ENCODE results near the gene FGD1.

FGD1 gene

DNA sequence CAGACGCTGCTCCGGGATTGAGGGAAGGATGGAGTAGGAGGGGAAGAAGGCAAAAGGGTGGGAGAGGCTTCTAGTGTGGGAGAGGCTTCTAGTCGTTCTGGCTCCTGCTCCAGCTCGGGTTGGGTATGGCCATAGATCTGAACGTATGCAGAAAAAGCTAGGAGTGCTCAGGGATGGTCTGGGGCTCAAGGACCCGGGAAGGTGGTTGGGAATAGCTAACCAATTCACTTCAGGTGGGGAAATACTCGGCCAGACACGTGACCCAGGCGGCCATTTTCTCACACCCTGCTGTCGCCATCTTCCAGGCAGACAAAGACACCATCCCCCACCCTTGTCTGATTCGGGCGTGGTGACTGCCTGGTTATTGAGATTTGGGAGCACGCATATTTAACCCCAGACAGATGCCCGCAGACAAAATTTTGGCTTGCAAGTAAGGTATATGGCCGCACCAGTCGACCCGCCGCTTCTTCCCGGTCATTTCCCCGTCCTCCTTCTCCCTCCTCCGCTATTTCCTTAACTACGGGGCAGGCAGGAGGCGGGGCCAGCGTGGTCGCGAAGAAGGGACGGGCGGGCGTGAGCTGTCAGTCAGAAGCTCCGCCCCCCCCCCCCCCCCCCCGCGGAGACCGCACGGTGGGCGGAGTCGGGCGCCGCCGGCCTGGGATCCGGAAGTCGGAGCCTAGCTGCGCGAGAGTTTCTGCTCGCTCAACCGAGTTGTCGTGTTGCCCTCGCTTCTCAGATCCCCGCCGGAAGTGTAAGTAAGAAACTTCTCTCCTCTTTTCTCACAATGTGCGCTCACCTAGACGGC lies 33.7 kb upstream of the FGD1 start, which contains the start of gene GNL3L:
TSS of gene GNL3L (plus strand) at position 668 of the 805 bp plus-strand sequence. CDS start 2,348 bp downstream, outside the sequence.
- Histone ChIP-seq H3K9ac (no peak within 1 kb of the TSS), H3K4me3 (ENCODE audit: low read depth, low read length) (peak within 1 kb of the TSS; percentile 82), H2AFZ (peak within 1 kb of the TSS; percentile 86), H3K79me2 (no peaks in the 10 kb centered on the region), H3K36me3 (ENCODE audit: control insufficient read depth, insufficient read depth, low read length) (no peaks in the 10 kb centered on the region), H3K27ac (peak within 1 kb of the TSS; percentile 93), H3K4me2 (ENCODE audit: low read length) (peak within 1 kb of the TSS; percentile 78), H3K27me3 (ENCODE audit: control insufficient read depth, insufficient read depth, low read length) (no peaks in the 10 kb centered on the region), H3K4me1 (no peaks in the 10 kb centered on the region), H3K9me3 (ENCODE audit: control insufficient read depth, low read length) (no peaks in the 10 kb centered on the region)
- TF ChIP-seq, protein P1, sequence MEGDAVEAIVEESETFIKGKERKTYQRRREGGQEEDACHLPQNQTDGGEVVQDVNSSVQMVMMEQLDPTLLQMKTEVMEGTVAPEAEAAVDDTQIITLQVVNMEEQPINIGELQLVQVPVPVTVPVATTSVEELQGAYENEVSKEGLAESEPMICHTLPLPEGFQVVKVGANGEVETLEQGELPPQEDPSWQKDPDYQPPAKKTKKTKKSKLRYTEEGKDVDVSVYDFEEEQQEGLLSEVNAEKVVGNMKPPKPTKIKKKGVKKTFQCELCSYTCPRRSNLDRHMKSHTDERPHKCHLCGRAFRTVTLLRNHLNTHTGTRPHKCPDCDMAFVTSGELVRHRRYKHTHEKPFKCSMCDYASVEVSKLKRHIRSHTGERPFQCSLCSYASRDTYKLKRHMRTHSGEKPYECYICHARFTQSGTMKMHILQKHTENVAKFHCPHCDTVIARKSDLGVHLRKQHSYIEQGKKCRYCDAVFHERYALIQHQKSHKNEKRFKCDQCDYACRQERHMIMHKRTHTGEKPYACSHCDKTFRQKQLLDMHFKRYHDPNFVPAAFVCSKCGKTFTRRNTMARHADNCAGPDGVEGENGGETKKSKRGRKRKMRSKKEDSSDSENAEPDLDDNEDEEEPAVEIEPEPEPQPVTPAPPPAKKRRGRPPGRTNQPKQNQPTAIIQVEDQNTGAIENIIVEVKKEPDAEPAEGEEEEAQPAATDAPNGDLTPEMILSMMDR (IDR thresholded peaks at IDR 0.05): no peak

DNA sequence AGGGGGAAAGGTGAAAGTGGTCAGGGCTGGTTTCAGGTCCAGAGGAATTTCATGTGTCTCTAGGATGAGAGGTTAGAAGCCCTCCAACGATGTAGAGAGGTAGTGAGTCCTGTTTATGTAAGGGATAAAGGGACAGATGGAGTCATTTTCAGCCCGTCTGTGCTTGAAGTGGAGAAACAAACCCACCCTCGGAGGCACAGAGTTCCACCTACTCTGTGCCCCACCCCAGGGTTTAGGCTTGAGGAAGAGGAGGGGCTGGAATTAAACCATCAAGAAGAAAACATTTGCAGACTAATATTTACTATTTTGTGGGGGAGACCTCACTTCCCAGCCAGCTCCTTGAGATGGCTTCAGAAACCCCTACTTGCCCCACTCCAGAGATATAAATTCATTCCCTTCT lies 33.1 kb upstream of the FGD1 start:
- Histone ChIP-seq H3K4me3 (ENCODE audit: low read depth, low read length) (peak overlapping the region; percentile 70), H3K27me3 (ENCODE audit: control insufficient read depth, insufficient read depth, low read length) (no peaks in the 10 kb centered on the region), H3K36me3 (ENCODE audit: control insufficient read depth, insufficient read depth, low read length) (no peaks in the 10 kb centered on the region), H3K9ac (no peak overlapping the region), H3K9me3 (ENCODE audit: control insufficient read depth, low read length) (no peaks in the 10 kb centered on the region), H3K27ac (peak overlapping the region; percentile 93), H3K4me2 (ENCODE audit: low read length) (peak overlapping the region; percentile 68), H3K4me1 (no peaks in the 10 kb centered on the region), H2AFZ (peak overlapping the region; percentile 86), H3K79me2 (no peaks in the 10 kb centered on the region)
- TF ChIP-seq, protein P1 (IDR thresholded peaks at IDR 0.05): no peak

DNA sequence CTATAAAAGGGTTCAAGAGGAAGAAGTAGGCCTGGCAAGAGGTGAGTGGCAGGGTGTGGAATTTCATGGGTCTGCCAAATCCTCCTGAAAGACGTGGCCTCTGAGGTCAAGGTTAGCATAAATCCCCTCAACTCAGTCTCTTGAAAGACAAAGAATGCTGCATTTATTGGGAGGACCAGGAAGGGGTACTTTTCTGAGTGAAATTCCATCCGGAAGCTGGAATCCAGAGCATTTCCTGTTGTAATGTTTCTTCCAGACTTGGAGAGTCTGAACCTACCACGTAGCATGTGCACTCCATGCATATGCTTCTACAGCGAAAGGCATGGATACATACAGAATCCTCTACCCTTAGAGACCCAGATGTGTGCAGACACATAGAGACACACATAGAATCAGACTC lies 13.4 kb upstream of the FGD1 start:
- no peak overlapping the region for H3K9ac ChIP-seq
- no peaks in the 10 kb centered on the region for H3K9me3 ChIP-seq (ENCODE audit: control insufficient read depth, low read length)
- H3K27ac ChIP-seq: no peak overlapping the region

DNA sequence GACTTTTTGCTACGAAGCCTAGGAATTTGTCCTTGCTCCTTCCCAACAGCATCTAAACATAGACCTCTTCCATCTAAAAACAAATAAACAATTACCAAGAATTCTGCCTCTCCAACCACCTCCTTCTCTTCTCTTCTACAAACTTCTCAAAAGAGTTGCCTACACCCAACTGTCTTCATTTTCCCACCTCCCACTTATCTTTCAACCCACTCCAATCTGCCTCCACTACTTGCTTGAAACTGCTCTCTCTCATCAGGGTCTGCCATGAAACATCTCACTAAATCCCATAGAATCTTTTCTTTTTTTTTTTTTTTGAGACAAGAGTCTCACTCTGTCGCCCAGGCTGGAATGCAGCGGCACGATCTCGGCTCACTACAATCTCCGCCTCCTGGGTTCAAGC lies 902 bp upstream of the FGD1 start:
- H3K9me3 ChIP-seq (ENCODE audit: control insufficient read depth, low read length): no peaks in the 10 kb centered on the region
- no peak overlapping the region for H3K9ac ChIP-seq
- H3K36me3 ChIP-seq (ENCODE audit: control insufficient read depth, insufficient read depth, low read length): no peaks in the 10 kb centered on the region
- H3K79me2 ChIP-seq: peaks cover 9% of the 10 kb centered on the region
- no peak overlapping the region for H3K4me2 ChIP-seq (ENCODE audit: low read length)
- H3K4me1 ChIP-seq: peaks cover 3% of the 10 kb centered on the region
- H3K27ac ChIP-seq: peak overlapping the region; percentile 59
- H3K27me3 ChIP-seq (ENCODE audit: control insufficient read depth, insufficient read depth, low read length): no peaks in the 10 kb centered on the region
- H2AFZ ChIP-seq: peak overlapping the region; percentile 84
- TF ChIP-seq, protein P1 (IDR thresholded peaks at IDR 0.05): no peak
- H3K4me3 ChIP-seq (ENCODE audit: low read depth, low read length): no peak overlapping the region

More for the DNA sequence above, 13.4 kb upstream of the FGD1 start:
- H3K36me3 ChIP-seq (ENCODE audit: control insufficient read depth, insufficient read depth, low read length): no peaks in the 10 kb centered on the region
- H3K27me3 ChIP-seq (ENCODE audit: control insufficient read depth, insufficient read depth, low read length): no peaks in the 10 kb centered on the region
- H3K4me3 ChIP-seq (ENCODE audit: low read depth, low read length): no peak overlapping the region
- no peak overlapping the region for H3K4me2 ChIP-seq (ENCODE audit: low read length)
- H3K79me2 ChIP-seq: no peaks in the 10 kb centered on the region
- no peak overlapping the region for H2AFZ ChIP-seq
- TF ChIP-seq, protein P1 (IDR thresholded peaks at IDR 0.05): no peak
- no peaks in the 10 kb centered on the region for H3K4me1 ChIP-seq

DNA sequence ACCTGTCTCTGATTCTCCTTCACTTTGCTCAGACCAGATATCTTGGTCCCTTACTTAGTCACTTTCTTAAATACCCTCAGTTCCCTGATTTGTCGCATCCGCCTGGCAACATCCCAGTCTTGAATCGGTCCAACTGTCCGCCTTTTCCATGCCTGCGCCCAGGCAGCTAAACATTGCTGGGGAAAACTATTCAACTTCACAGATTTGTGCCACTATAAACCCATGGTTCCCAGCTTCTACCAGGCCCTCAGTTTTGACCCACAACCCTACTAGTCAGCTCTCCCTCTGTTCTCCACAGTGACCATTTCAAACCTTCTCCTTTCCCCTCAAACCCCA lies 451 bp upstream of the FGD1 start:
- Histone ChIP-seq H3K4me3 (ENCODE audit: low read depth, low read length) (no peak overlapping the region), H3K79me2 (peaks cover 9% of the 10 kb centered on the region), H3K4me1 (peaks cover 3% of the 10 kb centered on the region), H3K27ac (peak overlapping the region; percentile 59), H3K36me3 (ENCODE audit: control insufficient read depth, insufficient read depth, low read length) (no peaks in the 10 kb centered on the region), H3K27me3 (ENCODE audit: control insufficient read depth, insufficient read depth, low read length) (no peaks in the 10 kb centered on the region), H2AFZ (peak overlapping the region; percentile 84), H3K4me2 (ENCODE audit: low read length) (peak overlapping the region; percentile 65), H3K9me3 (ENCODE audit: control insufficient read depth, low read length) (no peaks in the 10 kb centered on the region), H3K9ac (no peak overlapping the region)
- TF ChIP-seq, protein P1 (IDR thresholded peaks at IDR 0.05): no peak

All from parathyroid adenoma (tissue), 2 donors.